Measurements from ENCODE around the gene SULT1A1.
"Not testable (repeated sequence)": the region's sequence is repeated elsewhere in the genome, so short reads cannot be mapped to it uniquely, and the experiment has no call there.

SULT1A1 gene

DNA sequence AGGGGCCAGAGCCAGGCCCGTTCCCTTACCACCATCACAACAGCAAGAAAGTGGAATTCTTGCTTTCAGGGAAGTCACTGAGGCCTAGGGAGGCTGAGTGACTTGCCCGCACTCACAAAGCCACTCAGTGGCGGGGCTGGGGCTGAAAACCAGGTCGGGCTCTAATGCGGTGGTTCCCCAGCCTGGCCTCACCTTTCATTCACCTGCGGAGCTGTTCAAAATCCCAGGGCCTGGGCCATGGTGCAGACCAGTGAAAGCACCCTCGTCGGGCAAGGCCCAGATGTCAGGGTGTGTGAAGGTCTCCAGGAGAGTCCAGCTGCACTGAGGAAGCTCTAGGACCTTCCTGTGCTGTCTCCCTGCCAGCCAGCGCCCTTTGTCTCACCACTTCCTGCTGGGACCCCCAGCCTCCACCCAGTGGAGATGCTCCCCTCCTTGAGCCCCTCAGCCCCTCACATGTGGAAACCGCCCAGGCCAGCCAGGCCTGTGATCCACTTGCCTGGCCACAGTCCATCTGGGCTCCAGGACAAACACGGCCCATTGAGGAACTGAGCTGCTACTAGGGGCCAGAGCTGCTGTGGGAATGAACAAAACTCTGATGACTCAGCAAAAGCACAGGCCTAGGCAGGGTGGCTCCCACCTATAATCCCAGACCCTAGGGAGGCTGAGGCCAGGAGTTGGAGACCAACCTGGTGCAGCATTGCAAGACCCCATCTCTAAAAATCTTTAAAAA, 812 bp downstream of the SULT1A1 start:
- DNase-seq (ENCODE audit: low read depth), result not testable (repeated sequence)

- DNase-seq (ENCODE audit: low read depth), result not testable (repeated sequence)
Measured at GRCh38 chr16:28608496-28608808, 1.4 kb downstream of the SULT1A1 start.

DNA sequence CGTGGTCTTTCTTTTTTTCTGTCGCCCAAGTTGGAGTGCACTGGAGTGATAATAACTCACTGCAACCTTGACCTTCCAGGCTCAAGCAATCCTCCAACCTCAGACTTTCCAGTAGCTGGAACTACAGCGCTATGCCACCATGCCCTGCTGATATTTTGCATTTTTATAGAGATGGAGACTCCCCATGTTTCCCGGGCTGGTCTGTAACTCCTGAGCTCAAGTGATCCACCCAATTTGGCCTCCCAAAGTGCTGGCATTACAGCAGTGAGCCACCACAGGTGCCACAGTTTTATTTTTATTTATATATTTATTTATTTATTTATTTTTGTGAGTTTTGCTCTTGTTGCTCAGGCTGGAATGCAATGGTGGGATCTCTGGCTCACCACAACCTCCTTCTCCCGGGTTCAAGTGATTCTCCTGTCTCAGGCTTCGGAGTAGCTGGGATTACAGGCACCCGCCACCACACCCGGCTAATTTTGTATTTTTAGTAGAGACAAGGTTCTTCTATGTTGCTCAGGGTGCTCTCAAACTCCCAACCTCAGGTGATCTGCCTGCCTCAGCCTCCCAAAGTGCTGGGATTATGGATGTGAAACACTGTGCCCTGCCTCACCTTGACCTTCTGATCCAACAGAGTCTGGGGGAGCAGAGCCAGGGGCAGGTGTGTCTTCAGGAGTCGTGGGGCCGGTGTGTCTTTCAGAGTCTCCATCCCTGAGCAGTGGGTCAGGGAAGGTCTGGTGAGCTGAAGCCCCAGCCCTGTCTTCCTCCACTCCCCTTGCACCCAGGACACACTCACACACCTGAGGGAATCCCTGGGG, 2.0 kb downstream of the SULT1A1 start:
- DNase-seq (ENCODE audit: low read depth), result not testable (repeated sequence)

DNA sequence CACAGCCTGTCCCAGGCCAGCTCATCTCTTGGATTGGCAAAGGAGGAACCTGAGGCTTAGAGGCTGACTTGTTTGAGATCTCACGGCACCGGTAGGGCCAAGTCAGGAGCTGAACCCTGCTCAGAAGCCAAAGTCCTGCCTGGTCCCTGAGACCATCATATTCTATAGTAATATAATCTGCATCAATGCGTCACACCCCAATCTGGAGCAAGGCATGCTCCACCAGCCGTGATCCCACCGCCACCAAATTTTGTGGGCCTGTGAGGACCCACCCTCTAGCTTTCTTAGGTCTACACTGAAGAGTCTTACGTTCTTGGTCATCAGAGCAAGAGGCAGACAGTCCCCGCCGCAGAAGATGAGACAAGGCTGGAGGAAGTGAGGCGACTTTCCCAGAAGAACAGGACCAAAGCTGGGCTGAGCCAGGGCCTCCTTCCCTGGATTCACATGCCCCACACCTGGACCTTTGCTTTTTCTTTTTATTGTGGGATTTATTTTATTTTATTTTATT, 2.7 kb downstream of the SULT1A1 start:
- no peak for DNase-seq (ENCODE audit: low read depth)

DNA sequence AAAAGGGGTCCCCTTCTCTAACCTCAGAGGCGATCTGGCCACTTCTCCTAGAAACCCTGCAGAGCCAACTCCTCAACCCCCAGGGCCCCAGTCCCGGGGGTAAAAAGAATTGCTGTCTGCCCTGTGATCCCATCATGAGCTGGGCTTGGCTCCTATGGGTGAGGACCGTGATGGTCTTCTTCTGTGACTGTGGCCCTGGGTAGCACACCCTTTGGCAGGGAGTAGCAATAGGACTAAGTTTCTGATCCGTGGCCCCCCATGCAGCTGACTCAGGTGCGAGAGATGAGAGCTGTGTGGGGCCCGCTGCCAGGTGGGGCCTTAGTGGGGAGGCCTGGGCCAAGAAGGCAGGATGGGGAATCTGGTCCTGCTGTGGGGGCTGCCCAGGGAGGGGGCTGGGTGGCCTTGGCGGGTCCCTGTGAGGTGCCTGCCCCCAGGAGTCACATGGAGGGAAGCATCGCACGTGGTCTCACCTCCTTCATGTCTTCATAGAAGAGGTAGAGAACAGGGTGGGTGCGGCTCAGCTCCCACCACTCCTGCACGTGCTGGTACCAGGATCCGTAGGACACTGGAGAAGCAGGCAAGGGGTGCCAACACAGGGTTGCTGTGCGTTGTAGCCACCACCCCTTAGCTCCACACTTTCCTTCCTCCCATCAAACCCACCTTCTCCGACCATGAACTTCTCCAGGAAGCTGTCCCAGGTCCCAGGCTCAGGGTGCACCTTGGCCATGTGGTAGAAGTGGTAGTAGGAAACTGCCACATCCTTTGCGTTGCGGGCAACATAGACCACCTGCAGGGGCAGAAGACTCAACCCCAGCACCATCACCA, 3.3 kb downstream of the SULT1A1 start:
- no peak for DNase-seq (ENCODE audit: low read depth)

GRCh38 chr16:28604186-28604565, 5.7 kb downstream of the SULT1A1 start:
- no peak for DNase-seq (ENCODE audit: low read depth)

GRCh38 chr16:28603381-28604185, 6.3 kb downstream of the SULT1A1 start:
- DNase-seq (ENCODE audit: low read depth), result no peak

GRCh38 chr16:28602529-28602928, 7.3 kb downstream of the SULT1A1 start:
- DNase-seq (ENCODE audit: low read depth), result no peak

GRCh38 chr16:28602062-28602461, 7.8 kb downstream of the SULT1A1 start:
- DNase-seq (ENCODE audit: low read depth), result not testable (repeated sequence)

DNA sequence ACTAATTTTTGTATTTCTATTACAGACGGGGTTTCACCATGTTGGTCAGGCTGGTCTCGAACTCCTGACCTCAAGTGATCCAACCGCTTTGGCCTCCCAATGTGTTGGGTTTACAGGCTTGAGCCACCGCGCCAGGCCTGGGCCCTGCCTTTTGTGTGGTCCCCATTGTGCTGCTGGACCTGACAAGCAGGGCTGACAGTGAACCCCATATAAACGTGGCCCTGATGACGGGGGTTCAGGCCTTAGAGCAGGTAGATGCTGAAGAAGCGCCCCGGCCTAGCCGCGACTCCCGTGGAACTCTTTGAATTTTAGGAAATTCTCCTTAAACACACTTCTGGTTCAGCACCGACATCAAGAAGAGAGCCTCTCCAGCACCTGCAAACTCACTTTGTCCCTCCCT, 8.3 kb downstream of the SULT1A1 start:
- DNase-seq (ENCODE audit: low read depth), result not testable (repeated sequence)

DNA sequence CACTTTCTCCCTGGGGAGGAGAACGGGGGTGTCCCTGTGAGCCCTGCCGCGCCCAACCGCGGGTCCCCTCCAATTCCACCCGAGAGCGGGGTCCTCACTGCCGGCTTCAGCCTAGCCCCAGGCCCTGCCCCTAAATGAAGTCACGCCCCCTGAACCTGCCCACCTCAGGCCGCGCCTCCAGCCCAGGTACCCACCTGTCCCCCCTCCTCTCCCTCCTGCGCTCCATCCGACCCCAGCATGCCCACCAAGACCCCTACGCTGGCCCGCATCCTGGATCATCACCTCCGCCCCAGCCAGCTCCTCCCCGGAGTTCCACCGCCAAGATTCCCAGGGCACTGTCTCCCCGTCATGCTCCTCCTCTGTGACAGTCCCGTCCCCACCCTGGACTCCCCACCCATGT, 8.9 kb downstream of the SULT1A1 start:
- DNase-seq (ENCODE audit: low read depth), result not testable (repeated sequence)

- DNase-seq (ENCODE audit: low read depth), result not testable (repeated sequence)
Measured at GRCh38 chr16:28599377-28600285, 10.2 kb downstream of the SULT1A1 start.

- DNase-seq (ENCODE audit: low read depth), result no peak
Measured at GRCh38 chr16:28597692-28598261, 12.1 kb downstream of the SULT1A1 start.

- DNase-seq (ENCODE audit: low read depth), result no peak
Measured at GRCh38 chr16:28596840-28597691, 12.8 kb downstream of the SULT1A1 start, which contains the start of gene SULT1A2. Gene SULT1A2, minus strand, starts transcription at chr16:28597050. Its CDS starts 1,120 bp downstream, at chr16:28595930.

DNA sequence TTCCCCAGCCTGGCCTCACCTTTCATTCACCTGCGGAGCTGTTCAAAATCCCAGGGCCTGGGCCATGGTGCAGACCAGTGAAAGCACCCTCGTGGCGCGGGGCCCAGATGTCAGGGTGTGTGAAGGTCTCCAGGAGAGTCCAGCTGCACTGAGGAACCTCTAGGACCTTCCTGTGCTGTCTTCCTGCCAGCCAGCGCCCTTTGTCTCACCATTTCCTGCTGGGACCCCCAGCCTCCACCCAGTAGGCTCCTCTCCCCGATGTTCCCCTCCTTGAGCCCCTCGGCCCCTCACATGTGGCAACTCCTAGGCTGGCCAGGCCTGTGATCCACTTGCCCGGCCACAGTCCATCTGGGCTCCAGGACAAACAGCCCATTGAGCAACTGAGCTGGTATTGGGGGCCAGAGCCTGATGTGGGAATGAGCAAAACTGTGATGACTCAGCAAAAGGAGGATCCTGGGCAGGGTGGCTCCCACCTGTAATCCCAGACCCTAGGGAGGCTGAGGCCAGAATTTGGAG, 13.7 kb downstream of the SULT1A1 start:
- no peak for DNase-seq (ENCODE audit: low read depth)

GRCh38 chr16:28595451-28595850, 14.4 kb downstream of the SULT1A1 start:
- not testable (repeated sequence) for DNase-seq (ENCODE audit: low read depth)

GRCh38 chr16:28592979-28593553, 16.8 kb downstream of the SULT1A1 start:
- DNase-seq (ENCODE audit: low read depth), result no peak

DNA sequence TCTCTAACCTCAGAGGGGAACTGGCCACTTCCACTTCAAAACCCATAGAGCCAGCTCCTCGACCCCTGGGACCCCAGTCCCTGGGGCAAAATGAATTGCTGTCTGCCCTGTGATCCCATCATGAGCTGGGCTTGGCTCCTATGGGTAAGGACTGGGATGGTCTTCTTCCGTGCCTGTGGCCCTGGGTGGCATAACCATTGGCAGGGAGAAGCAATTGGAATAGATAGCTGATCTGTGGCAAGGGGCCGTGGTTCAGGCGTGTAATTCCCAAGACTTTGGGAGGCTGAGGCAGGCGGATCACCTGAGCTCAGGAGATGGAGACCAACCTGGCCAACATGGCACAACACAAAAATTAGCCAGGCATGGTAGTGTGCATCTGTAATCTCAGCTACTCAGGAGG, 17.3 kb downstream of the SULT1A1 start:
- DNase-seq (ENCODE audit: low read depth), result no peak
